Peyer's patch (tissue), 4 donors: ENCODE results near the gene MPC1.

Source experiments
- POLR2A ChIP-seq, 2 donors: fragments of 450-650 bp; IDR thresholded peaks; one replicate each; pipeline ENCODE4 v1.5.1; 2017; ENCODE audit warnings: antibody characterized with exemption in 2 of 2, mild to moderate bottlenecking in 2 of 2, moderate library complexity in 2 of 2
- TF ChIP-seq, protein P1 (sequence below), 6 experiments: fragments of 450-650 bp in 4 of 6; fragments of 200-600 bp in 2 of 6; sonication (generic) in 1 of 6; IDR thresholded peaks; one replicate each; pipeline ENCODE4 v1.5.1; 2017 to 2019; ENCODE audit warnings: antibody characterized with exemption in 6 of 6, mild to moderate bottlenecking in 3 of 6, moderate library complexity in 1 of 6

- TF ChIP-seq, protein P1, sequence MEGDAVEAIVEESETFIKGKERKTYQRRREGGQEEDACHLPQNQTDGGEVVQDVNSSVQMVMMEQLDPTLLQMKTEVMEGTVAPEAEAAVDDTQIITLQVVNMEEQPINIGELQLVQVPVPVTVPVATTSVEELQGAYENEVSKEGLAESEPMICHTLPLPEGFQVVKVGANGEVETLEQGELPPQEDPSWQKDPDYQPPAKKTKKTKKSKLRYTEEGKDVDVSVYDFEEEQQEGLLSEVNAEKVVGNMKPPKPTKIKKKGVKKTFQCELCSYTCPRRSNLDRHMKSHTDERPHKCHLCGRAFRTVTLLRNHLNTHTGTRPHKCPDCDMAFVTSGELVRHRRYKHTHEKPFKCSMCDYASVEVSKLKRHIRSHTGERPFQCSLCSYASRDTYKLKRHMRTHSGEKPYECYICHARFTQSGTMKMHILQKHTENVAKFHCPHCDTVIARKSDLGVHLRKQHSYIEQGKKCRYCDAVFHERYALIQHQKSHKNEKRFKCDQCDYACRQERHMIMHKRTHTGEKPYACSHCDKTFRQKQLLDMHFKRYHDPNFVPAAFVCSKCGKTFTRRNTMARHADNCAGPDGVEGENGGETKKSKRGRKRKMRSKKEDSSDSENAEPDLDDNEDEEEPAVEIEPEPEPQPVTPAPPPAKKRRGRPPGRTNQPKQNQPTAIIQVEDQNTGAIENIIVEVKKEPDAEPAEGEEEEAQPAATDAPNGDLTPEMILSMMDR (IDR thresholded peaks at IDR 0.05) = no peak
- TF ChIP-seq POLR2A (IDR thresholded peaks at IDR 0.05) = peak; percentile 82 to 83
Observed at GRCh38 chr6:166382933-166383801, at the start of gene MPC1.
